Activated CD4-positive, alpha-beta T cell treated with anti-CD3 and anti-CD28 coated beads, Interleukin-2, Interleukin-6, amounts not matched to agents 100 ng/mL and 50 ng/mL, durations not matched to agents 16 hours and 8 hours (primary cell): Measurements from ENCODE around the gene TJP2.
"Not testable (repeated sequence)": the region's sequence is repeated elsewhere in the genome, so short reads cannot be mapped to it uniquely, and the experiment has no call there.

Experiments used
- DNase-seq: peaks from one replicate; pipeline ENCODE4 v3.0.0-alpha.2; 2020

TJP2 gene

GRCh38 chr9:69164573-69164972, 9.5 kb upstream of the TJP2 start:
- DNase-seq = not testable (repeated sequence)

GRCh38 chr9:69165581-69165980, 8.5 kb upstream of the TJP2 start:
- no peak for DNase-seq

GRCh38 chr9:69168709-69169217, 5.3 kb upstream of the TJP2 start:
- peak; percentile 87 for DNase-seq

GRCh38 chr9:69170231-69170630, 3.8 kb upstream of the TJP2 start:
- no peak for DNase-seq

- DNase-seq = no peak
Measured at GRCh38 chr9:69171049-69171448, 3.0 kb upstream of the TJP2 start.

- DNase-seq = no peak
Measured at GRCh38 chr9:69171517-69171916, 2.6 kb upstream of the TJP2 start.

- no peak for DNase-seq
Measured at GRCh38 chr9:69172895-69173294, 1.2 kb upstream of the TJP2 start.

- DNase-seq = no peak
Measured at GRCh38 chr9:69173497-69173890, 583 bp upstream of the TJP2 start.

- peak; percentile 83 for DNase-seq
Measured at GRCh38 chr9:69174616-69175463, 763 bp downstream of the TJP2 start.

GRCh38 chr9:69175486-69175885, 1.4 kb downstream of the TJP2 start:
- DNase-seq = no peak

- peak; percentile 52 for DNase-seq
Measured at GRCh38 chr9:69176471-69177171, 2.5 kb downstream of the TJP2 start.

- DNase-seq = no peak
Measured at GRCh38 chr9:69178583-69179011, 4.5 kb downstream of the TJP2 start.

- no peak for DNase-seq
Measured at GRCh38 chr9:69179037-69179436, 5.0 kb downstream of the TJP2 start.

- no peak for DNase-seq
Measured at GRCh38 chr9:69180200-69180599, 6.1 kb downstream of the TJP2 start.

- peak; percentile 89 for DNase-seq
Measured at GRCh38 chr9:69180670-69181069, 6.6 kb downstream of the TJP2 start.

- no peak for DNase-seq
Measured at GRCh38 chr9:69181908-69182353, 7.9 kb downstream of the TJP2 start.

GRCh38 chr9:69184266-69184665, 10.2 kb downstream of the TJP2 start:
- no peak for DNase-seq

GRCh38 chr9:69186841-69187611, 12.9 kb downstream of the TJP2 start:
- DNase-seq = no peak

GRCh38 chr9:69188975-69189374, 14.9 kb downstream of the TJP2 start:
- DNase-seq = no peak

GRCh38 chr9:69190086-69190862, 16.2 kb downstream of the TJP2 start:
- DNase-seq = no peak

GRCh38 chr9:69190863-69191181, 16.7 kb downstream of the TJP2 start:
- no peak for DNase-seq

GRCh38 chr9:69191231-69191630, 17.2 kb downstream of the TJP2 start:
- no peak for DNase-seq

- no peak for DNase-seq
Measured at GRCh38 chr9:69192214-69192613, 18.1 kb downstream of the TJP2 start.
